HepG2 (cell line): ENCODE data around the gene XPC. TPM values are rescaled to one million over a fixed set of nuclear protein-coding genes. Genes with fewer than 3 reads are reported as not detected.

ENCODE experiments used
- ATF6 ChIP-seq: sonication (generic); formaldehyde crosslinking; conservative IDR thresholded peaks from 2 replicates; pipeline ENCODE4 v1.4.0; 2020; ENCODE audit warnings: missing genetic modification reagents
- HDAC6 ChIP-seq: fragments of 200-600 bp; sonication (generic); IDR thresholded peaks from 2 replicates; pipeline ENCODE4 v1.7.0; 2017; ENCODE audit warnings: mild to moderate bottlenecking, antibody characterized with exemption, low read length, low read depth
- HES4 ChIP-seq: sonication (generic); formaldehyde crosslinking; IDR thresholded peaks from 2 replicates; pipeline ENCODE4 v1.9.0; 2021; ENCODE audit warnings: mild to moderate bottlenecking, missing genetic modification reagents, borderline replicate concordance
- NFATC3 ChIP-seq: sonication (generic); formaldehyde crosslinking; IDR thresholded peaks from 2 replicates; pipeline ENCODE4 v1.5.1; 2020; ENCODE audit warnings: mild to moderate bottlenecking, missing genetic modification reagents
- NFE2L2 ChIP-seq: fragments of 150-350 bp; IDR thresholded peaks from 2 replicates; pipeline ENCODE4 v1.6.1; 2014; ENCODE audit warnings: low read length
- PHB2 ChIP-seq: fragments of 450-650 bp; IDR thresholded peaks from 2 replicates; pipeline ENCODE4 v1.6.1; 2018; ENCODE audit not compliant: partially characterized antibody
- RFXAP ChIP-seq: sonication (generic); formaldehyde crosslinking; IDR thresholded peaks from 2 replicates; pipeline ENCODE4 v1.4.0; 2020; ENCODE audit warnings: missing genetic modification reagents, borderline replicate concordance
- SMAD1 ChIP-seq: sonication (generic); formaldehyde crosslinking; IDR thresholded peaks from 2 replicates; pipeline ENCODE4 v1.4.0; 2020; ENCODE audit warnings: missing genetic modification reagents, low read depth, mild to moderate bottlenecking, borderline replicate concordance
- ZBTB21 ChIP-seq: sonication (generic); formaldehyde crosslinking; IDR thresholded peaks from 2 replicates; pipeline ENCODE4 v1.4.0; 2020; ENCODE audit warnings: missing genetic modification reagents
- ZMYM3 ChIP-seq: sonication (generic); formaldehyde crosslinking; IDR thresholded peaks from 2 replicates; pipeline ENCODE4 v1.5.1; 2020; ENCODE audit warnings: mild to moderate bottlenecking, missing genetic modification reagents
- ZNF703 ChIP-seq: sonication (generic); formaldehyde crosslinking; IDR thresholded peaks from 2 replicates; pipeline ENCODE4 v1.5.1; 2020; ENCODE audit warnings: missing genetic modification reagents, mild to moderate bottlenecking, moderate library complexity, borderline replicate concordance
- ZNF720 ChIP-seq: sonication (generic); formaldehyde crosslinking; IDR thresholded peaks from 2 replicates; pipeline ENCODE4 v1.4.0; 2020; ENCODE audit warnings: missing genetic modification reagents
- ZNF773 ChIP-seq: sonication (generic); formaldehyde crosslinking; IDR thresholded peaks from 2 replicates; pipeline ENCODE4 v1.4.0; 2020; ENCODE audit warnings: missing genetic modification reagents, borderline replicate concordance
- ZNF841 ChIP-seq: sonication (generic); formaldehyde crosslinking; IDR thresholded peaks from 2 replicates; pipeline ENCODE4 v1.8.1; 2023; ENCODE audit warnings: missing genetic modification reagents, borderline replicate concordance
- polyA plus RNA-seq, 8 experiments: library from polyadenylated mRNA; depleted of rRNA in 3 of 8; stranded (reverse) in 7 of 8; unstranded in 1 of 8; fragments of >200 nt; fragmentation: Illumina TruSeq in 4 of 8; extraction: Trizol in 4 of 8; gene quantifications; 2 replicates each; pipeline versions ENCODE4 v1.2.1 to v1.2.3, GENCODE V29; 2011 to 2016; ENCODE audit warnings: low read depth in 4 of 8, missing spikeins in 1 of 8, mixed read lengths in 1 of 8; ENCODE audit not compliant: insufficient read depth in 1 of 8
- total RNA-seq, 5 experiments: library from RNA; depleted of rRNA; stranded (reverse); fragments of >200 nt; fragmentation: Illumina TruSeq; extraction: Trizol; gene quantifications; 2 replicates each; pipeline ENCODE4 v1.2.3, GENCODE V29; 2016; ENCODE audit warnings: low read depth in 1 of 5
- TF ChIP-seq, protein P1 (sequence below): sonication (generic); formaldehyde crosslinking; IDR thresholded peaks from 2 replicates; pipeline ENCODE4 v1.5.0; 2020; ENCODE audit warnings: mild to moderate bottlenecking, missing genetic modification reagents, moderate library complexity
- TF ChIP-seq, protein P2 (sequence below): sonication (generic); formaldehyde crosslinking; IDR thresholded peaks from 2 replicates; pipeline ENCODE4 v1.8.0; 2022; ENCODE audit warnings: mild to moderate bottlenecking, missing genetic modification reagents, moderate library complexity
- TF ChIP-seq, protein P3 (sequence below): fragments of 450-650 bp; IDR thresholded peaks from 2 replicates; pipeline ENCODE4 v1.6.1; 2016
- TF ChIP-seq, protein P4 (sequence below): sonication (generic); formaldehyde crosslinking; IDR thresholded peaks from 2 replicates; pipeline ENCODE4 v1.9.0; 2021; ENCODE audit warnings: missing genetic modification reagents, mild to moderate bottlenecking, borderline replicate concordance
- TF ChIP-seq, protein P5 (sequence below): sonication (generic); formaldehyde crosslinking; IDR thresholded peaks from 2 replicates; pipeline ENCODE4 v1.4.0; 2020; ENCODE audit warnings: missing genetic modification reagents

XPC gene
- total and polyA plus RNA-seq, 2 of the 13 experiments (the other 11 are each of a cell fraction or from before 2014, with no cell fraction given) = 9.4 to 24.1 TPM

GRCh38 chr3:14125193-14126016 is 53.0 kb downstream of the XPC start (continued):
- TF ChIP-seq HDAC6 (no peak), HES4 (CRISPR knock-in tag) (no peak), SMAD1 (0 out of 2 replicates have a peak, but pooled peaks have one; percentile 17), NFATC3 (no peak), ZNF773 (CRISPR knock-in tag) (peak; percentile 77; the same call in 1 of the 2 replicates), RFXAP (CRISPR knock-in tag) (peak; percentile 57), ZNF703 (CRISPR knock-in tag) (no peak), PHB2 (no peak), ZBTB21 (no peak), ZNF841 (CRISPR knock-in tag) (no peak), ATF6 (CRISPR knock-in tag) (no peak), NFE2L2 (no peak), ZMYM3 (CRISPR knock-in tag) (no peak), ZNF720 (CRISPR knock-in tag) (no peak)
- TF ChIP-seq, protein P1, sequence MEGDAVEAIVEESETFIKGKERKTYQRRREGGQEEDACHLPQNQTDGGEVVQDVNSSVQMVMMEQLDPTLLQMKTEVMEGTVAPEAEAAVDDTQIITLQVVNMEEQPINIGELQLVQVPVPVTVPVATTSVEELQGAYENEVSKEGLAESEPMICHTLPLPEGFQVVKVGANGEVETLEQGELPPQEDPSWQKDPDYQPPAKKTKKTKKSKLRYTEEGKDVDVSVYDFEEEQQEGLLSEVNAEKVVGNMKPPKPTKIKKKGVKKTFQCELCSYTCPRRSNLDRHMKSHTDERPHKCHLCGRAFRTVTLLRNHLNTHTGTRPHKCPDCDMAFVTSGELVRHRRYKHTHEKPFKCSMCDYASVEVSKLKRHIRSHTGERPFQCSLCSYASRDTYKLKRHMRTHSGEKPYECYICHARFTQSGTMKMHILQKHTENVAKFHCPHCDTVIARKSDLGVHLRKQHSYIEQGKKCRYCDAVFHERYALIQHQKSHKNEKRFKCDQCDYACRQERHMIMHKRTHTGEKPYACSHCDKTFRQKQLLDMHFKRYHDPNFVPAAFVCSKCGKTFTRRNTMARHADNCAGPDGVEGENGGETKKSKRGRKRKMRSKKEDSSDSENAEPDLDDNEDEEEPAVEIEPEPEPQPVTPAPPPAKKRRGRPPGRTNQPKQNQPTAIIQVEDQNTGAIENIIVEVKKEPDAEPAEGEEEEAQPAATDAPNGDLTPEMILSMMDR (CRISPR knock-in tag) = 0 out of 2 replicates have a peak, but pooled peaks have one; percentile 28
- TF ChIP-seq, protein P2, sequence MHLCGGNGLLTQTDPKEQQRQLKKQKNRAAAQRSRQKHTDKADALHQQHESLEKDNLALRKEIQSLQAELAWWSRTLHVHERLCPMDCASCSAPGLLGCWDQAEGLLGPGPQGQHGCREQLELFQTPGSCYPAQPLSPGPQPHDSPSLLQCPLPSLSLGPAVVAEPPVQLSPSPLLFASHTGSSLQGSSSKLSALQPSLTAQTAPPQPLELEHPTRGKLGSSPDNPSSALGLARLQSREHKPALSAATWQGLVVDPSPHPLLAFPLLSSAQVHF (CRISPR knock-in tag) = peak; percentile 39; the same call in 1 of the 2 replicates
- TF ChIP-seq, protein P3, sequence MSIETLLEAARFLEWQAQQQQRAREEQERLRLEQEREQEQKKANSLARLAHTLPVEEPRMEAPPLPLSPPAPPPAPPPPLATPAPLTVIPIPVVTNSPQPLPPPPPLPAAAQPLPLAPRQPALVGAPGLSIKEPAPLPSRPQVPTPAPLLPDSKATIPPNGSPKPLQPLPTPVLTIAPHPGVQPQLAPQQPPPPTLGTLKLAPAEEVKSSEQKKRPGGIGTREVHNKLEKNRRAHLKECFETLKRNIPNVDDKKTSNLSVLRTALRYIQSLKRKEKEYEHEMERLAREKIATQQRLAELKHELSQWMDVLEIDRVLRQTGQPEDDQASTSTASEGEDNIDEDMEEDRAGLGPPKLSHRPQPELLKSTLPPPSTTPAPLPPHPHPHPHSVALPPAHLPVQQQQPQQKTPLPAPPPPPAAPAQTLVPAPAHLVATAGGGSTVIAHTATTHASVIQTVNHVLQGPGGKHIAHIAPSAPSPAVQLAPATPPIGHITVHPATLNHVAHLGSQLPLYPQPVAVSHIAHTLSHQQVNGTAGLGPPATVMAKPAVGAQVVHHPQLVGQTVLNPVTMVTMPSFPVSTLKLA = no peak
- TF ChIP-seq, protein P4, sequence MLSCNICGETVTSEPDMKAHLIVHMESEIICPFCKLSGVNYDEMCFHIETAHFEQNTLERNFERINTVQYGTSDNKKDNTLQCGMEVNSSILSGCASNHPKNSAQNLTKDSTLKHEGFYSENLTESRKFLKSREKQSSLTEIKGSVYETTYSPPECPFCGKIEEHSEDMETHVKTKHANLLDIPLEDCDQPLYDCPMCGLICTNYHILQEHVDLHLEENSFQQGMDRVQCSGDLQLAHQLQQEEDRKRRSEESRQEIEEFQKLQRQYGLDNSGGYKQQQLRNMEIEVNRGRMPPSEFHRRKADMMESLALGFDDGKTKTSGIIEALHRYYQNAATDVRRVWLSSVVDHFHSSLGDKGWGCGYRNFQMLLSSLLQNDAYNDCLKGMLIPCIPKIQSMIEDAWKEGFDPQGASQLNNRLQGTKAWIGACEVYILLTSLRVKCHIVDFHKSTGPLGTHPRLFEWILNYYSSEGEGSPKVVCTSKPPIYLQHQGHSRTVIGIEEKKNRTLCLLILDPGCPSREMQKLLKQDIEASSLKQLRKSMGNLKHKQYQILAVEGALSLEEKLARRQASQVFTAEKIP = no peak
- TF ChIP-seq, protein P5, sequence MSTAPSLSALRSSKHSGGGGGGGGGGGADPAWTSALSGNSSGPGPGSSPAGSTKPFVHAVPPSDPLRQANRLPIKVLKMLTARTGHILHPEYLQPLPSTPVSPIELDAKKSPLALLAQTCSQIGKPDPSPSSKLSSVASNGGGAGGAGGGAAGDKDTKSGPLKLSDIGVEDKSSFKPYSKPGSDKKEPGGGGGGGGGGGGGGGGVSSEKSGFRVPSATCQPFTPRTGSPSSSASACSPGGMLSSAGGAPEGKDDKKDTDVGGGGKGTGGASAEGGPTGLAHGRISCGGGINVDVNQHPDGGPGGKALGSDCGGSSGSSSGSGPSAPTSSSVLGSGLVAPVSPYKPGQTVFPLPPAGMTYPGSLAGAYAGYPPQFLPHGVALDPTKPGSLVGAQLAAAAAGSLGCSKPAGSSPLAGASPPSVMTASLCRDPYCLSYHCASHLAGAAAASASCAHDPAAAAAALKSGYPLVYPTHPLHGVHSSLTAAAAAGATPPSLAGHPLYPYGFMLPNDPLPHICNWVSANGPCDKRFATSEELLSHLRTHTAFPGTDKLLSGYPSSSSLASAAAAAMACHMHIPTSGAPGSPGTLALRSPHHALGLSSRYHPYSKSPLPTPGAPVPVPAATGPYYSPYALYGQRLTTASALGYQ (CRISPR knock-in tag) = no peak
